IPS DF 6.9 (cell line): Measurements from ENCODE around the gene SVIL.
"Not testable (repeated sequence)": the region's sequence is repeated elsewhere in the genome, so short reads cannot be mapped to it uniquely, and the experiment has no call there.

Experiments used
- DNase-seq: peaks from one replicate; pipeline ENCODE4 v3.0.0-alpha.2; 2013; ENCODE audit warnings: low read depth, low spot score
- H3K27ac ChIP-seq: one replicate; pipeline ENCODE4 v1.5.1; 2013; ENCODE audit warnings: low read length, control low read depth
- H3K27me3 ChIP-seq: 2 replicates; pipeline ENCODE4 v1.6.1; 2013; ENCODE audit warnings: mild to moderate bottlenecking, low read length; ENCODE audit not compliant: control insufficient read depth, insufficient read depth
- H3K36me3 ChIP-seq: 2 replicates; pipeline ENCODE4 v1.6.1; 2013; ENCODE audit warnings: low read length; ENCODE audit not compliant: control insufficient read depth, insufficient read depth
- H3K4me1 ChIP-seq: 2 replicates; pipeline ENCODE4 v1.6.1; 2013; ENCODE audit warnings: low read length; ENCODE audit not compliant: control insufficient read depth, insufficient read depth
- H3K4me3 ChIP-seq: 2 replicates; pipeline ENCODE4 v1.5.1; 2013; ENCODE audit warnings: mild to moderate bottlenecking, low read length
- H3K9me3 ChIP-seq: 2 replicates; pipeline ENCODE4 v1.6.1; 2013; ENCODE audit warnings: low read length, inconsistent platforms; ENCODE audit not compliant: control insufficient read depth, insufficient read depth
- WGBS: extraction: QIAGEN DNeasy Blood & Tissue Kit; methylation state at CpG from one replicate; pipeline ENCODE4 v1.1.7; 2013; ENCODE audit warnings: mixed read lengths, missing lambda C conversion rate; ENCODE audit not compliant: insufficient read length, insufficient coverage; 5-methylcytosine and 5-hydroxymethylcytosine counted together

Gene SVIL

DNA sequence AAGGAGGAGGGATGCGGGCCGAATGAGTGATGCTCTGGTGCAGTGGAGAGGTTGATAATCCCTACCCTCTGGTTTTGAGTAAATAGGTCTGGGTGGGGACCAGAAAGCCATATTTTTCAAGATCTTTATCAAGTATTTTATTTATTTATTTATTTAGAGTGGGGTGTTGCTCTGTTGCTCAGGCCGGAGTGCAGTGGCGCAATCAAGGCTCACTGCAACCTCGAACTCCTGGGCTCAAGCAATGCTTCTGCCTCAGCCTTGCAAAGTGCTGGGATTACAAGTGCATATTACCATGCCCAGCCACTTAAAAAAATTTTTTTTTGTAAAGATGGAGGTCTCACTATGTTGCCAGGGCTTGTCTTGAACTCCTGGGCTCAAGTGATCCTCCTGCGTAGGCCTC is 21.6 kb downstream of the SVIL start:
- H3K27me3 ChIP-seq = no peaks in the 10 kb centered on the region
- no peaks in the 10 kb centered on the region for H3K36me3 ChIP-seq
- H3K27ac ChIP-seq = no peak overlapping the region
- no peak overlapping the region for H3K4me3 ChIP-seq
- no peak for DNase-seq
- H3K9me3 ChIP-seq = no peaks in the 10 kb centered on the region
- WGBS = no CpG with 5 or more reads among the region's 6 CpGs
- H3K4me1 ChIP-seq = 0 out of 2 replicates have a peak, but pooled peaks cover 2% of the 10 kb centered on the region

DNA sequence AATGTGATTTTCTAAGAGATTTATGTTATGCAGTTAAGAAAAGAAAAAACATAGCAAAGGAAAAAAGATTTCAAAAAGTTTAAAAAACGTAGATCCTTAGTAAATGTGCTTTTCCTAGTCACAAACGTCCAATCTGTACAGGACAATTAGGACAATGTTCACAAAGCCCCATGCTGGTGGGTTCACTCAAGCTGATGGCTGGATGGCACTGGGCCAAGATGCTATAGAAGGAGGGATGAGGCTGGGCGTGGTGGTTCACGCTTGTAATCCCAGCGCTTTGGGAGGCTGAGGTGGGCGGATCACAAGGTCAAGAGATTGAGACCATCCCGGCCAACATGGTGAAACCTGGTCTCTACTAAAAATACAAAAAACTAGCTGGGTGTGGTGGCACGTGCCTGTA is 22.1 kb downstream of the SVIL start:
- no peaks in the 10 kb centered on the region for H3K4me1 ChIP-seq
- H3K4me3 ChIP-seq = no peak overlapping the region
- WGBS = no CpG with 5 or more reads among the region's 8 CpGs
- no peak for DNase-seq
- H3K36me3 ChIP-seq = no peaks in the 10 kb centered on the region
- no peaks in the 10 kb centered on the region for H3K9me3 ChIP-seq
- no peak overlapping the region for H3K27ac ChIP-seq
- H3K27me3 ChIP-seq = no peaks in the 10 kb centered on the region

DNA sequence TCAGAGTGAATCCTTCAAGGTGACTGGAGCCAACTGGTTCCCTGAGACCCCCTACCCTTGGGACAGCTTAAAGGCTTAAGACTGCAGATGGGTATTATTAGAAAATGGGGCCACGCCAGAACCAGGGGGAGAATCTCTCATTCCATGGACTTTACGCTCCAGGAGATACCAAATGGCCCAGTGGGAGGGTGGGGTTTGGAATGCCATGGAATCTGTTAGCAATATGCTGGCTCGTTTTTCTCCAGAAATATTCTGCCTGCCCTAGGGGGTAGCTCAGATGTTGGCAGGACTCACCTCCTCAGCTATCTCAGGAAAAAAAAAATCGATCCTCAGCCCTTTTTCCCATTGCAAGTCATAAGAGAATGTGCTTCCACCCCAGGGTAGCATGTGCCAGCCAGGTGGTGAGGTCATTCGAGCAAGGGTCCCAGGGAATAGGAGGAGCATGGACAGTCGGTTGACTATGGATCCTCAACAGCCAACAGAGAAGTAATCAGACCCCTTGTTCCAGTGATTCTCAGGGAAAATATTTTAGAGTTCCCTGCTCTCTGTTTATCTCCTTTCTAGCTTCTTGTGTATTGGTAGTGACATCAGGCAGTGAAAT is 22.9 kb downstream of the SVIL start:
- Histone ChIP-seq H3K27me3 (no peaks in the 10 kb centered on the region), H3K4me3 (no peak overlapping the region), H3K27ac (no peak overlapping the region), H3K36me3 (no peaks in the 10 kb centered on the region), H3K4me1 (no peaks in the 10 kb centered on the region), H3K9me3 (no peaks in the 10 kb centered on the region)
- no CpG with 5 or more reads among the region's 6 CpGs for WGBS
- no peak for DNase-seq

DNA sequence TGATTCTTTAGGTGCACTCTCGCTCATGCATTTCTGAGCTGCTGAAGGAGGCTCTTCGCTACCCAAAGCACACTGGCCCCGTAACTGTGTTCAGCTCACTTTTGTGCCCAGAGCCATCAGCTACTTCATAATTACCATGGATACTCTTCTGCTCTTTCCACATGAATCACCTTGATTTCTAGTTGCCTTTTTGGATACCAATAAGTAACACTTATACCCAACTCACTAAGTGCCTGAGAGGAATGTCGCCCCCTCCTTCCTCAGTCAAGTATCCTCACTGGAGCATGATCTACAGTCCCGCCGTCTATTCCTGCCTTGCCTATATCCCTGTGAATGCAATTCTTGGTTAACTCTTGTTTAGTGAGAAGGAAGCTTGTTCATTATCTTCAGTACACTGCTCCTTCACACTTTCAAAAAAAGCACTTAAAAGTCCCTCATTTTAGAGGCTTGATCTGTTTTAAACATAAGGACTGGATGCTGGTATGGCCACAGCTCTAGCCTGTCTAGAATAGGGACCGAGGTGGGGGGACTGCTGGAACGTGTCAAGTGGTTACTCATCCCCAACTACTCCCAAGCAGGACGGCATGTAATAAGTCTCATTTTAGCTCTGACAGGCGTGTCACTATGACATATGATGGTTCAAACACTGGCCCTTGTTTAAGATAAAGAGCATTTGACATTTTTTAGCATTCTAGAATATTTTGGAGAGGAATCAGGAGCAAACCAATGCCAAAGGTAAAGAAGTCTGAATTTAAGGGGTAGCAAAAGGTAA is 23.7 kb downstream of the SVIL start:
- Histone ChIP-seq H3K27ac (no peak overlapping the region), H3K27me3 (no peaks in the 10 kb centered on the region), H3K4me1 (no peaks in the 10 kb centered on the region), H3K9me3 (no peaks in the 10 kb centered on the region), H3K36me3 (no peaks in the 10 kb centered on the region), H3K4me3 (no peak overlapping the region)
- no peak for DNase-seq
- WGBS = no CpG with 5 or more reads among the region's 10 CpGs

DNA sequence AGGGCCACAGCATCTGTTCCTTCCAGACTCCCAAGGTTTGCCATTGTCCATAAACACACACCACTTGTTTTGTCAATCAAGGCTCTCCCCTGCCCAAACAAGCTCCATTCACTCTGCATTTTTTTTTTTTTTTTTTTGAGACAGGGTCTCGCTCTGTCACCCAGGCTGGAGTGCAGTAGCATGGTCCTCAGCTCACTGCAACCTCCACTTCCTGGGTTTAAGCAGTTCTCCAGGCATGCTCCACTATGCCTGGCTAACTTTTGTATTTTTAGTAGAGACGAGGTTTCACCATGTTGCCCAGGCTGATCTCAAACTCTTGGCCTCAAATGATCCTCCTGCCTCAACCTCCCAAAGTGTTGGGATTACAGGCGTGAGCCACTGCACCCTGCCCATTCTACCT is 24.4 kb downstream of the SVIL start:
- H3K36me3 ChIP-seq, H3K27me3 ChIP-seq, H3K4me3 ChIP-seq, H3K4me1 ChIP-seq, DNase-seq, H3K27ac ChIP-seq, H3K9me3 ChIP-seq: not testable (repeated sequence)
- WGBS = no CpG with 5 or more reads among the region's 3 CpGs

DNA sequence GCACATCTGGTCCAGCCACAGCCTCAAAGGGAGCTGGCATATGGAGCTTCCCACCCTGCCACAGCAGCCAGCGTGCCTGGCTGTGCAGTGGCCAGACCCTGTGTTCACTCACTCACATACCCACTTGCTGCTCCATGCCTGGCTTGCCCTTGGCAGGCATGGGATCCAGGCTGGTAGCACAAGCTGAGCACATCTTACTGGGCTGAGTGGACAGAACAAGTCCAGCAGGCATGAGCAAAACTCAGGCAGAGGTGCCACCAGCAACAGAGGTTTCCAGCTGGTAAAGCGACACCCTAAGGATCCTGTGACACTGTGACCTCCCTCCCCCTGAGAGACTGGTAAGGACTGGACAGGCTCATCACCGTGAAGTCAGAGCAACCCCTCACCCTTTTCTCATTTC is 25.1 kb downstream of the SVIL start:
- Histone ChIP-seq H3K36me3 (no peaks in the 10 kb centered on the region), H3K9me3 (no peaks in the 10 kb centered on the region), H3K4me1 (no peaks in the 10 kb centered on the region), H3K4me3 (no peak overlapping the region), H3K27me3 (no peaks in the 10 kb centered on the region), H3K27ac (no peak overlapping the region)
- WGBS = no CpG with 5 or more reads among the region's 3 CpGs
- DNase-seq = no peak

DNA sequence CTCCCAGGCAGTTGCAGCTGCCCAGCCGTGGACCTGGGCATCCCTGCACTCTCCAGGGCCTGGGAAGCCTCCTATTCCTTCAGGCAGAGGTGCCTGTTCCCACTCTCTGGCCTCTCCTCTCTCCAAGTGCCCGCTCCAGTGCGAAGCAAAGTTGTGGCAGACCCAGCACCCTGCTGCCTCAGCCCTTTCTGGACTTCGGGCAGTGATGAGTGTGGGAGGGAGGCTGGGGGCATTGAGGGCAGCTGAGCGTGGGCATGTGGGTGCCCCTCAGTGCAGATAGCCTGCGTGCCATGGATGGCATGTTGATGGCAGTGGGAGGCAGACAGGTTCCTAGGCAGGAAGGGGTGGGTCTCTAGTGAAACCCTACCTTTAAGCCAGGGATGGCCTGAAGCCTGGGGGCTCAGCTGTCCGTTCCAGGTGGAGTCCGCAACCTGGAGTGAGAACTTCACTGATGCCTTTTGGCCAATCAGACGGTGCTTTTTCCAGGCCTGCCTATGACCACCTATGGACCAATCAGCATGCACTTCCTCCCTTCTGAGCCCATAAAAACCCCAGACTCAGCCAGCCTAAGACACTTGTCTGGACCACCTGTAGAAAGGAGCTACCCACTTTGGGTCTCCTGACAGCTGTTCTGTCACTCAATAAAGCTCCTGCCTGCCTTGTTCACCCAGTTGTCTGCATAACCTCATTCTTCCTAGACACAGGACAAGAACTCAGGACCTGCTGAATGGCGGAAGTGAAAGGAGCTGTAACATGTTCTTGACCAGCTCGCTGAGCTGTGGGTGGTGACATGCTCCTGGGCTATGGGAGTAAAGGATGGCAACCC is 26.1 kb downstream of the SVIL start:
- no CpG with 5 or more reads among the region's 11 CpGs for WGBS
- Histone ChIP-seq H3K4me3 (no peak overlapping the region), H3K36me3 (no peaks in the 10 kb centered on the region), H3K27ac (no peak overlapping the region), H3K27me3 (no peaks in the 10 kb centered on the region), H3K9me3 (no peaks in the 10 kb centered on the region), H3K4me1 (no peaks in the 10 kb centered on the region)
- DNase-seq = no peak

DNA sequence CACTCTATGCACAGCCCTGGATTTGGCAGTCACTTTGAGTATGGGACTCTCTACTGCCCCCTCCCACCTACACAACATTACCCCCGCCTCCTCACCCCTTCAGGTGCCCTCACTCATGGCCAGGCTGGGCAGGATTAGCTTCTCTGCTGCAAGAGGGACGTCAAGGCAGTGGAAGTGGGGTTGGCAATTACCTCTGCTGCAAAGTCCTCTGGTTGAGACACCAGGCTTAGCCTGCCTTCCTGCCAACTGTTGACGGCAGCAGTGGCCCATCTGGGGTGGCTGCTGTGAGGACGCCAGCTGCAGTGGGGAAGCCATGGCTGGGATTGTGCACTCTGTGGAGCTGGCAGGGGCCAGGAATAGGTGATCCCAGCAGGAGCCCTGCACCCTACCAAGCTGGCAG is 26.7 kb downstream of the SVIL start:
- no peaks in the 10 kb centered on the region for H3K9me3 ChIP-seq
- no peak overlapping the region for H3K4me3 ChIP-seq
- H3K4me1 ChIP-seq = no peaks in the 10 kb centered on the region
- DNase-seq = no peak
- H3K36me3 ChIP-seq = no peaks in the 10 kb centered on the region
- no peaks in the 10 kb centered on the region for H3K27me3 ChIP-seq
- H3K27ac ChIP-seq = no peak overlapping the region
- no CpG with 5 or more reads among the region's 4 CpGs for WGBS

DNA sequence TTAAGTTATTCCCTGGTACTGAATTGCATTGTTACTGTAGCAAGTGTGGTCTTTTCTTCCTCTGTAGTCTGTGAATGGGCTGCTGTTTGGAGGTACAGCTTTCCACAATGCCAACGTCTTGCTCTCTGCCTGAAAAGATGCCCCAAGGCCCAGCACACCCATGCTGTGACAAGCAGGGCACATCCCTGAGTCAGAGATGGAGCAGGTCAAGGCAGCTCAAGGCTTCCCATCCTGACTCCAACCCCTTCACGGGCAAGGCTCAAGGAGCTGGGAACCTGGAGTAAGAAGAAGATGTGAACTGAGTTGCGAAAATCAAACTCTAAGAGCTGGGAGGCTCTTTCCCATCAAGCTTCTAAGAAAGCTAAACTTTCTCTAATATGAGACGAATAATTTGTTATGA is 27.2 kb downstream of the SVIL start:
- no peak for DNase-seq
- no CpG with 5 or more reads among the region's 4 CpGs for WGBS
- Histone ChIP-seq H3K27me3 (no peaks in the 10 kb centered on the region), H3K4me3 (no peak overlapping the region), H3K9me3 (no peaks in the 10 kb centered on the region), H3K27ac (no peak overlapping the region), H3K36me3 (no peaks in the 10 kb centered on the region), H3K4me1 (no peaks in the 10 kb centered on the region)

DNA sequence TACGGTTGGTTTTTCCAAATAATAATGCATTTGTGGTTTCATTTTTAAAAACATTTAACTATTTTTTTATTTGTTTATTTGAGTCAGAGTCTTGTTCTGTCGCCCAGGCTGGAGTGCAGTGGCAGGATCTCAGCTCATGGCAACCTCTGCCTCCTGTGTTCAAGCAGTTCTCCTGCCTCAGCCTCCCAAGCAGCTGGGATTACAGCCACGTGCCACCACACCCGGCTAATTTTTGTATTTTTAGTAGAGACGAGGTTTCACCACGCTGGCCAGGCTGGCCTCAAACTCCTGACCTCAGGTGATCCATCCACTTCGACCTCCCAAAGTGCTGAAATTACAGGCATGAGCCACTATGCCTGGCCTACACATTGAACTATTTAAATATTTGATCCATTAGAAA is 28.1 kb downstream of the SVIL start:
- H3K27me3 ChIP-seq = not testable (repeated sequence)
- WGBS = no CpG with 5 or more reads among the region's 7 CpGs

More for the DNA sequence above, 28.1 kb downstream of the SVIL start:
- H3K27ac ChIP-seq, DNase-seq, H3K36me3 ChIP-seq, H3K4me1 ChIP-seq, H3K4me3 ChIP-seq, H3K9me3 ChIP-seq: not testable (repeated sequence)
